Mesangial cell (primary cell): ENCODE results near the gene MFF. TPM values are rescaled to one million over a fixed set of nuclear protein-coding genes. Genes with fewer than 3 reads are reported as not detected.

Experiments
- total RNA-seq: library from RNA; depleted of rRNA; stranded (reverse); fragments of >200 nt; gene quantifications from 2 replicates; pipeline ENCODE4 v1.2.3, GENCODE V29; 2015

Gene MFF, protein sequence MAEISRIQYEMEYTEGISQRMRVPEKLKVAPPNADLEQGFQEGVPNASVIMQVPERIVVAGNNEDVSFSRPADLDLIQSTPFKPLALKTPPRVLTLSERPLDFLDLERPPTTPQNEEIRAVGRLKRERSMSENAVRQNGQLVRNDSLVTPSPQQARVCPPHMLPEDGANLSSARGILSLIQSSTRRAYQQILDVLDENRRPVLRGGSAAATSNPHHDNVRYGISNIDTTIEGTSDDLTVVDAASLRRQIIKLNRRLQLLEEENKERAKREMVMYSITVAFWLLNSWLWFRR
- total RNA-seq, result 85.7 and 125 TPM in 2 replicates

GRCh38 chr2:227324995-227325838 is at the start of gene MFF:
Gene MFF (plus strand): TSS chr2:227325251. CDS start chr2:227330666, 5,415 bp downstream.

GRCh38 chr2:227379095-227379494 is 54.0 kb downstream of the MFF start, which contains the start of gene TM4SF20:
Gene TM4SF20 (minus strand): TSS chr2:227379306. CDS start chr2:227379268, 38 bp downstream.

DNA sequence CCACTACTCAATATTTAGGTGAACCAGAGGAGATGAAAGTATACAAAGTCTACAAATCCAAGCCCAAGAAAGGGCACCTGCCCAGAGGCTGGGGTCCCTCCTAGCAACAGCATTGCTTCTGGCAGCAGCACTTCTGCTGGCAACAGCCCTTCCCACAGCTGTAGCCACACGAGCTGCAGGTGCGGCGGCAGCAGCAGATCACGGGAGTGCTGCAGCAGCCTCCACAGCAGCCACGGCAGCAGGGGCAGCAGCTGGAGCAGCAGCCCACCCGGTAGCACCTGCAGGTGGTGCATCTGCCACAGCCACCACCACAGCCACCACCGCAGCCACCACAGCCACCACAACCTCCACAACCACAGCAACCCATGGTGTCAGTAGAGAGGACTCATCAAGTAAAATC is 62.5 kb downstream of the MFF start, which contains the start of gene SCYGR1:
Gene SCYGR1, minus strand, starts transcription at position 367 of the 400 bp plus-strand sequence. Its CDS starts 0 bp downstream, at position 367.

Other genes starting within 250 kb of the MFF start
- gene COL4A4, start 161.0 kb upstream of the MFF start, total RNA-seq, result 0.81 and 2.2 TPM in 2 replicates
- gene COL4A3, start 160.6 kb upstream of the MFF start, total RNA-seq, result under 0.01 and 0.76 TPM in 2 replicates
- gene TM4SF20, start 54.1 kb downstream of the MFF start, total RNA-seq, result not detected in 2 replicates
- gene SCYGR1, start 62.7 kb downstream of the MFF start, total RNA-seq, result not detected in 2 replicates
- gene AGFG1, start 146.9 kb downstream of the MFF start, total RNA-seq, result 51.8 and 84.2 TPM in 2 replicates